NB4 (cell line): Measurements from ENCODE around the gene PALM.

ENCODE experiments used
- CTCF ChIP-seq: IDR thresholded peaks from one replicate; pipeline ENCODE4 v1.5.1; 2012; ENCODE audit warnings: low read depth, low read length
- MAX ChIP-seq: IDR thresholded peaks from 2 replicates; pipeline ENCODE4 v1.6.1; 2011; ENCODE audit warnings: low read depth, low read length
- POLR2A ChIP-seq: IDR thresholded peaks from 2 replicates; pipeline ENCODE4 v1.6.1; 2011; ENCODE audit warnings: mild to moderate bottlenecking; ENCODE audit not compliant: insufficient read length; ENCODE audit errors: extremely low read depth

- TF ChIP-seq CTCF (no peak), POLR2A (peak; percentile 67), MAX (peak; percentile 97)
These were observed 88.2 kb downstream of the PALM start, which contains the start of gene PTBP1 for GRCh38 chr19:796692-797527.
